Measurements from ENCODE around the gene RGS3.

The RGS3 gene

DNA sequence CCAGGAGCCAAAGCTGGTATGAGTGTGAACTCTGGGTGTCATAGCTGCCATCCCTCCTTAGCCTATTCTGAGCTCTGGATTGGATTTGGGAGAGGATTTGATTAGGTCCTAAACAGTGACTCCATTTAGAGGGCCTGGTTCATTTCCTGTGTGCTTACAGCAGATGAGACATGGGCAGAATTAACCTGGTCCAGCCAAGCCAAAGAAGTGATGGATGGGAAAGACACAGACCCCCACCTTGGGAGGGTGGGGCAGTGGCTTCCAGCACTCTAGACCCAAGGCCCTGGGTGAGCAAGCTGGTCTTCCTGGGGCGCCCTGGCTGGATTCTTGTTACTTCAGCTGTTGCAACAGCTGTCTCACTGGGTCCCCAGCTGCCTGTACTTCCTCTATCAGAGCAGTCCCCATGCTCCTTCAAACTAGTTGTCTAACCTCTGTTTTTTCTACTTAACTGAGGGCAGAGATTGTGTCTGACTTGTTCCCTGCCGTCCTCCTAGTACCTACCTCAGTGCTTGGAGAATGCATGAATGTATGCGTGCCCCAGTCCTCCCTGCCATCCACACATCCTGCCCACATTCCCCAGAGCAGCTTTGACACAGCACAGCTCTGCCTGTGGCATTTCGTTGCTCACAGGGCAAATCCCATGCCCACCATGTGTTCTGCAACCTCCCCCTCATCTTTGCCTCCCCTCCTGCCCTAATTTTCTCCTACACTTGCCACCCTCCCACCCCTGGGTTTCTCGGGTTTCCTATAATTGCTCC is 115.9 kb downstream of the RGS3 start:
- Histone ChIP-seq H3K9ac (ENCODE audit: low read length) (peak overlapping the region; percentile 72), H3K9me2 (ENCODE audit: low read depth, low read length) (no peaks in the 10 kb centered on the region), H4K20me1 (ENCODE audit: insufficient read depth, low read length) (no peaks in the 10 kb centered on the region), H3K4me2 (ENCODE audit: low read length) (peak overlapping the region; percentile 82), H3K4me1 (ENCODE audit: insufficient read depth, low read length, severe bottlenecking) (peaks cover 67% of the 10 kb centered on the region), H3F3A (ENCODE audit: insufficient read depth, low read length) (no peaks in the 10 kb centered on the region), H3K27me3 (ENCODE audit: insufficient read depth, low read length) (no peaks in the 10 kb centered on the region), H2AFZ (ENCODE audit: low read length) (no peak overlapping the region), H3K9me3 (ENCODE audit: low read length) (no peaks in the 10 kb centered on the region), H3K27ac (ENCODE audit: low read depth, low read length, poor library complexity, severe bottlenecking) (peak overlapping the region; percentile 94), H3K36me3 (ENCODE audit: insufficient read depth, low read length) (peaks cover 6% of the 10 kb centered on the region), H3K79me2 (ENCODE audit: insufficient read depth, low read length) (no peaks in the 10 kb centered on the region), H3K4me3 (ENCODE audit: low read depth, low read length, poor library complexity, severe bottlenecking) (peak overlapping the region; percentile 60)
- TF ChIP-seq, protein P1, sequence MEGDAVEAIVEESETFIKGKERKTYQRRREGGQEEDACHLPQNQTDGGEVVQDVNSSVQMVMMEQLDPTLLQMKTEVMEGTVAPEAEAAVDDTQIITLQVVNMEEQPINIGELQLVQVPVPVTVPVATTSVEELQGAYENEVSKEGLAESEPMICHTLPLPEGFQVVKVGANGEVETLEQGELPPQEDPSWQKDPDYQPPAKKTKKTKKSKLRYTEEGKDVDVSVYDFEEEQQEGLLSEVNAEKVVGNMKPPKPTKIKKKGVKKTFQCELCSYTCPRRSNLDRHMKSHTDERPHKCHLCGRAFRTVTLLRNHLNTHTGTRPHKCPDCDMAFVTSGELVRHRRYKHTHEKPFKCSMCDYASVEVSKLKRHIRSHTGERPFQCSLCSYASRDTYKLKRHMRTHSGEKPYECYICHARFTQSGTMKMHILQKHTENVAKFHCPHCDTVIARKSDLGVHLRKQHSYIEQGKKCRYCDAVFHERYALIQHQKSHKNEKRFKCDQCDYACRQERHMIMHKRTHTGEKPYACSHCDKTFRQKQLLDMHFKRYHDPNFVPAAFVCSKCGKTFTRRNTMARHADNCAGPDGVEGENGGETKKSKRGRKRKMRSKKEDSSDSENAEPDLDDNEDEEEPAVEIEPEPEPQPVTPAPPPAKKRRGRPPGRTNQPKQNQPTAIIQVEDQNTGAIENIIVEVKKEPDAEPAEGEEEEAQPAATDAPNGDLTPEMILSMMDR (IDR thresholded peaks at IDR 0.05; ENCODE audit: low read length) = no peak
- no peak for TF ChIP-seq EZH2 (IDR thresholded peaks at IDR 0.05; ENCODE audit: borderline replicate concordance, low read length)

DNA sequence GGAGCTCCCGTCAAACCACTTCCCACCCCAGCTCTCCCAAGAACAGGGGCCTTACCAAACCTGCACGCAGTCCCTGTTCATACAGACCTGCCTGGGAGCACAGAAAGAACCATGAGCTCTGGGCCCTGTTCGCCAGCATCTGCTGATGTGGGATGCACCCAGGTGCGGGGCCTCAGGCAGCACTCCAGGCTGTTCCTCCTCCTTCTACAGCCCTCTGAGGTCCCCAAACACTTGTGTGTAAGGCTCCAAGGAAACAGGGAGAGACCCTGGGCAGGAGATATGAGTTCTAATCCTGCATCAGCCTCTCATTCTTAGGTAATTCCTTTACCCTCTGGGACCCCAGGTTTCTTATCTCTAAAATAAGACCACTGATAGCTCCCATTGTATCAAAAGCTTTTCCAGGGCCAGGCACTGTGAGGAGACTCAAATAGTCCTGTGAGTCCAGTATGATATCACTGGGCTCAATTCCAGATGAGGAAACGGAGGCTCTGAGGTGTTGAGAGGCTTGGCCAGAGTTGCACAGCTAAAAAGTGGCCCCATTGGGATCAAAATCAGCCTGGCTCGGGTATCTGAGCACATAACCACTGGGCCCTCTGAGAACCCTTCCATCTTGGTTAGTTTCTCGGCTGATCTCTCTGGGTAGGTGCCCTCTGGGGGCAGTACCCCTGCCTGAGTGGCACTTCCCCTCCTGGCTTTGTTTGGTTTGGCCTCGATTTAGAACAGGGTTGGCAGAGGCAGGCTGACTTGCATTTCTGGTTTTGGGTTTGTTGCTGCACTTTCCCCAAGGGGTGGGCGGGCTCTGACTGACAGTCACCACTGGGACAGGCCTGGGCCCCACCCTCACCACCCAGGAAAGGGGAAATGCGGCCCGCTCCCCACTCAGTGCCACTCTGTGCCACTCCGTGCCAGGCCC is 116.8 kb downstream of the RGS3 start:
- Histone ChIP-seq H3K4me2 (ENCODE audit: low read length) (peak overlapping the region; percentile 82), H4K20me1 (ENCODE audit: insufficient read depth, low read length) (no peaks in the 10 kb centered on the region), H3K9ac (ENCODE audit: low read length) (peak overlapping the region; percentile 72)

DNA sequence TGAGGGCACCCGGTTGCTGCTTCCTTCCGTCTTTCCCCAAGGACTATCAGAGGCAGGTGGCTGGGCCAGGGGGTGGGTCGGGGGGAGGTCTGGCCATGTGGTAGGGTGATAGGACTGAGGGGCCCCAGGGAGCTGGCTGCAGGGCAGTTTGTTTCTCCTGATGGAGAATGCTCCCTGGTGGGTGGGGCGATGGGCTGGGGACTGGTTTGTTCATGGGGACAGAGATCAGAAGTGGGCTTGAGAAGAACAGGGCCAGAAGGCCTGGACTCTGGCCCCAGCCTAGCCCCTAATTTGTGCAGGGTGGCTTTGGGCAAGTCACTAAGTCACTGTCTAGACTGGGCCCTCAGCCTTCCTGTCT is 117.4 kb downstream of the RGS3 start:
- H3K9me3 ChIP-seq (ENCODE audit: low read length) = no peaks in the 10 kb centered on the region
- H4K20me1 ChIP-seq (ENCODE audit: insufficient read depth, low read length) = no peaks in the 10 kb centered on the region
- peak overlapping the region; percentile 60 for H3K4me3 ChIP-seq (ENCODE audit: low read depth, low read length, poor library complexity, severe bottlenecking)
- H3K79me2 ChIP-seq (ENCODE audit: insufficient read depth, low read length) = no peaks in the 10 kb centered on the region
- peak overlapping the region; percentile 94 for H3K27ac ChIP-seq (ENCODE audit: low read depth, low read length, poor library complexity, severe bottlenecking)
- H3K27me3 ChIP-seq (ENCODE audit: insufficient read depth, low read length) = no peaks in the 10 kb centered on the region
- TF ChIP-seq, protein P1 (IDR thresholded peaks at IDR 0.05; ENCODE audit: low read length) = no peak
- TF ChIP-seq EZH2 (IDR thresholded peaks at IDR 0.05; ENCODE audit: borderline replicate concordance, low read length) = no peak
- H3K4me2 ChIP-seq (ENCODE audit: low read length) = peak overlapping the region; percentile 82
- peaks cover 10% of the 10 kb centered on the region for H3K36me3 ChIP-seq (ENCODE audit: insufficient read depth, low read length)
- no peak overlapping the region for H2AFZ ChIP-seq (ENCODE audit: low read length)
- no peaks in the 10 kb centered on the region for H3K9me2 ChIP-seq (ENCODE audit: low read depth, low read length)
- no peaks in the 10 kb centered on the region for H3F3A ChIP-seq (ENCODE audit: insufficient read depth, low read length)
- peak overlapping the region; percentile 72 for H3K9ac ChIP-seq (ENCODE audit: low read length)
- H3K4me1 ChIP-seq (ENCODE audit: insufficient read depth, low read length, severe bottlenecking) = peaks cover 57% of the 10 kb centered on the region

More for the DNA sequence above, 116.8 kb downstream of the RGS3 start:
- Histone ChIP-seq H3F3A (ENCODE audit: insufficient read depth, low read length) (no peaks in the 10 kb centered on the region), H3K79me2 (ENCODE audit: insufficient read depth, low read length) (no peaks in the 10 kb centered on the region), H3K4me1 (ENCODE audit: insufficient read depth, low read length, severe bottlenecking) (peaks cover 63% of the 10 kb centered on the region), H3K36me3 (ENCODE audit: insufficient read depth, low read length) (peaks cover 10% of the 10 kb centered on the region), H3K9me2 (ENCODE audit: low read depth, low read length) (no peaks in the 10 kb centered on the region), H2AFZ (ENCODE audit: low read length) (no peak overlapping the region), H3K27me3 (ENCODE audit: insufficient read depth, low read length) (no peaks in the 10 kb centered on the region), H3K27ac (ENCODE audit: low read depth, low read length, poor library complexity, severe bottlenecking) (peak overlapping the region; percentile 94), H3K9me3 (ENCODE audit: low read length) (no peaks in the 10 kb centered on the region), H3K4me3 (ENCODE audit: low read depth, low read length, poor library complexity, severe bottlenecking) (peak overlapping the region; percentile 60)
- no peak for TF ChIP-seq EZH2 (IDR thresholded peaks at IDR 0.05; ENCODE audit: borderline replicate concordance, low read length)
- TF ChIP-seq, protein P1 (IDR thresholded peaks at IDR 0.05; ENCODE audit: low read length) = no peak; the same call in 1 of the 2 replicates
